ENCODE measurements around the gene CHTOP. TPM values are rescaled to one million over a fixed set of nuclear protein-coding genes. Genes with fewer than 3 reads are reported as not detected.

Gene CHTOP
- total and polyA plus RNA-seq, 2 of the 13 experiments (the other 11 are each of a cell fraction or from before 2014, with no cell fraction given) = 38.0 to 51.9 TPM

DNA sequence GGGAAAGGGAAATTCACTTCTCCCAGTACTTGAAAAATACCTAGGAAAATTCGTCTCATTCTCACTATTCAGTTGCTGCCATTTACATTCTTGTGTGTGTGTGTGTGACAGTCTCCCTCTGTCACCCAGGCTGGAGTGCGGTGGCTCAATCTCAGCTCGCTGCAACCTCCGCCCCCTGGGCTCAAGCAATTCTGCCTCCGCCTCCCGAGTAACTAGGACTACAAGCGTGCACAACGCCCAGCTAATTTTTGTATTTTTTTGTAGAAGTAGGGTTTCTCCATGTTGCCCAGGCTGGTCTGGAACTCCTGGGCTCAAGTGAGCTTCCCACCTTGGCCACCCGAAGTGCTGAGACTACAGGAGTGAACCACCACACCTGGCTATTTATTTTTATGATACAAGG is 25.8 kb downstream of the CHTOP start:
- FAIRE-seq = no peak
- Histone ChIP-seq H3K9ac (ENCODE audit: insufficient read depth, low read depth, low read length) (peak overlapping the region; percentile 78), H3K79me2 (ENCODE audit: insufficient read depth, low read length) (peaks cover 12% of the 10 kb centered on the region), H3K4me2 (ENCODE audit: low read depth, low read length) (peak overlapping the region; percentile 93), H3K4me1 (ENCODE audit: insufficient read depth, low read length) (peaks cover 29% of the 10 kb centered on the region), H3K27me3 (ENCODE audit: control insufficient read depth in 1 of 2, insufficient read depth in 2 of 2, low read length in 2 of 2) (no peaks in the 10 kb centered on the region; a peak in 1 of 5 replicates), H3K27ac (ENCODE audit: extremely low read length, insufficient read depth, low read length) (no peak overlapping the region), H3K36me3 (replicated peaks in 1 of 2; ENCODE audit: control insufficient read depth in 1 of 2, insufficient read depth in 2 of 2, low read length in 2 of 2) (peaks cover 10 to 37% of the 10 kb centered on the region in 2 experiments), H2AFZ (ENCODE audit: low read length) (no peak overlapping the region), H3K4me3 (replicated peaks in 1 of 3; ENCODE audit: insufficient read depth in 1 of 3, low read depth in 2 of 3, low read length in 3 of 3) (peak overlapping the region; percentile 80 to 96 (median 91); a peak in 5 of 6 replicates), H4K20me1 (ENCODE audit: insufficient read depth, low read length) (no peaks in the 10 kb centered on the region), H3K9me3 (ENCODE audit: low read length) (no peaks in the 10 kb centered on the region)
- BruUV-seq (replicated peaks) = no TSS peak
- DNase-seq (ENCODE audit: low spot score) = no peak
- POLR2A ChIA-PET = interaction anchor here (0.8 to 2.3 kb wide), 3 partner anchors 12 to 28 kb away, joined by 3 to 18 read pairs (median 9); partner anchors contain the start of gene CHTOP
- TF ChIP-seq, protein P1, sequence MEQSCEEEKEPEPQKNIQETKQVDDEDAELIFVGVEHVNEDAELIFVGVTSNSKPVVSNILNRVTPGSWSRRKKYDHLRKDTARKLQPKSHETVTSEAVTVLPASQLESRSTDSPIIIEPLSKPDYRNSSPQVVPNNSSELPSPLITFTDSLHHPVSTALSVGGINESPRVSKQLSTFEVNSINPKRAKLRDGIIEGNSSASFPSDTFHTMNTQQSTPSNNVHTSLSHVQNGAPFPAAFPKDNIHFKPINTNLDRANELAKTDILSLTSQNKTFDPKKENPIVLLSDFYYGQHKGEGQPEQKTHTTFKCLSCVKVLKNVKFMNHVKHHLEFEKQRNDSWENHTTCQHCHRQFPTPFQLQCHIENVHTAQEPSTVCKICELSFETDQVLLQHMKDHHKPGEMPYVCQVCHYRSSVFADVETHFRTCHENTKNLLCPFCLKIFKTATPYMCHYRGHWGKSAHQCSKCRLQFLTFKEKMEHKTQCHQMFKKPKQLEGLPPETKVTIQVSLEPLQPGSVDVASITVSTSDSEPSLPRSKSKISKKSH (CRISPR knock-in tag; IDR thresholded peaks at IDR 0.05; ENCODE audit: borderline replicate concordance) = no peak
- WGBS (ENCODE audit: low lambda C conversion rate) = 84% methylated on average over 9 of the region's 9 CpGs
- intact Hi-C loops (cut with micrococcal nuclease; ENCODE audit: unreplicated experiment) = no loop called here
- no peak for ATAC-seq
- in situ Hi-C loops (cut with HindIII; ENCODE audit: extremely low pct_ligation_motif_present, low pct_unique_long_range_greater_than_20kb) = no loop called here
- CTCF ChIA-PET (ENCODE audit: low intra/inter-chr PET ratio, low total read pairs) = no interaction called here

DNA sequence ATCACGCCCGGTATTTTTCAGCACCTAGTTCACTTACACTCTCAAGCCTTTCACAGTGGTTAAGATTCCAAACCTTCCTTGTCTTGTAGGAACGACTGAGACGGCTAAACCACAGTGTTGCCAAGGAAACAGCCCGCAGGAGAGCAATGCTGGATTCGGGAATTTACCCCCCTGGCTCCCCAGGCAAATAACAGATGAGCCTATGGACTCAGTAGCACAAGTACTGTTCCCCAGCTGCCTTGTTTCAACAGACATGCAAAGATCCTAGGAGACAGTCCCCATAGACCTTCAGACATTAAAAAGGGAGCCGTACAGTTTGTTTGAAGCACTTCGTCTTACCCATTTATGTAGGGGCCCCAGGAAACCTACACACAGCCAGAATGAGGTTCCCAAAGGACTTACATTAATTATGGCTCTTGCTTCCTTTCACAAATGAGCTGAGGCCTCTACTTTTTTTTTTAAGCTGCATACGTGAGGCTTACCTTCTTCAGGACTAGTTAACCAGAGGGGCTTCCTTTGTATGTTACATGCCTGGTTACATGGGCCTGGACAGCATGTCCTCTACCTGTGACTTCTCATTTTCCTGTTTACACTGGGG is 27.3 kb downstream of the CHTOP start:
- in situ Hi-C loops (cut with HindIII; ENCODE audit: extremely low pct_ligation_motif_present, low pct_unique_long_range_greater_than_20kb) = no loop called here
- peak; percentile 94 for TF ChIP-seq RBM22 (optimal IDR thresholded peaks at IDR 0.05; ENCODE audit: low read length)
- TF ChIP-seq POLR2A (IDR thresholded peaks at IDR 0.05; ENCODE audit: insufficient read depth in 1 of 2, low read depth in 2 of 2, low read length in 2 of 2) = peak in 1 of 2 experiments; percentile 40; a peak in 2 of 4 replicates
- no peak for TF ChIP-seq ZNF776 (CRISPR knock-in tag; IDR thresholded peaks at IDR 0.05)
- TF ChIP-seq POLR2AphosphoS5 (IDR thresholded peaks at IDR 0.05; ENCODE audit: low read depth, low read length) = peak; percentile 58
- TF ChIP-seq POLR2G (IDR thresholded peaks at IDR 0.05; ENCODE audit: low read depth, low read length) = peak; percentile 71
- FAIRE-seq (no peak), ATAC-seq (no peak), DNase-seq (ENCODE audit: low spot score) (no peak)
- Histone ChIP-seq H3K9me3 (ENCODE audit: low read length) (no peaks in the 10 kb centered on the region), H3K27ac (ENCODE audit: extremely low read length, insufficient read depth, low read length) (peak overlapping the region; percentile 17), H2AFZ (ENCODE audit: low read length) (no peak overlapping the region), H3K79me2 (ENCODE audit: insufficient read depth, low read length) (peaks cover 12% of the 10 kb centered on the region), H3K4me2 (ENCODE audit: low read depth, low read length) (no peak overlapping the region), H4K20me1 (ENCODE audit: insufficient read depth, low read length) (no peaks in the 10 kb centered on the region), H3K36me3 (replicated peaks in 1 of 2; ENCODE audit: control insufficient read depth in 1 of 2, insufficient read depth in 2 of 2, low read length in 2 of 2) (peaks cover 13 to 53% of the 10 kb centered on the region in 2 experiments), H3K4me1 (ENCODE audit: insufficient read depth, low read length) (peaks cover 17% of the 10 kb centered on the region), H3K27me3 (ENCODE audit: control insufficient read depth in 1 of 2, insufficient read depth in 2 of 2, low read length in 2 of 2) (no peaks in the 10 kb centered on the region; a peak in 1 of 5 replicates), H3K4me3 (replicated peaks in 1 of 3; ENCODE audit: insufficient read depth in 1 of 3, low read depth in 2 of 3, low read length in 3 of 3) (no peak overlapping the region), H3K9ac (ENCODE audit: insufficient read depth, low read depth, low read length) (no peak overlapping the region)
- WGBS (ENCODE audit: low lambda C conversion rate) = 94% methylated on average over 8 of the region's 9 CpGs
- CTCF ChIA-PET (ENCODE audit: low intra/inter-chr PET ratio, low total read pairs) = no interaction called here
- BruUV-seq (replicated peaks) = TSS peak; percentile 19
- intact Hi-C loops (cut with micrococcal nuclease; ENCODE audit: unreplicated experiment) = no loop called here
- POLR2A ChIA-PET = interaction anchor here (2.0 kb wide), 1 partner anchor 81 kb away, joined by 4 read pairs; no protein-coding TSS in a partner anchor

Measured in HepG2 (cell line).